Activated naive CD4-positive, alpha-beta T cell treated with anti-CD3 and anti-CD28 coated beads, Interleukin-2, amount 50 U/mL, for 24 hours (primary cell): ENCODE data around the gene PATJ.
"Not testable (repeated sequence)": the region's sequence is repeated elsewhere in the genome, so short reads cannot be mapped to it uniquely, and the experiment has no call there.

Experiments
- H3K27ac Mint-ChIP-seq: one replicate; pipeline ENCODE4 v1.8.0; 2021; ENCODE audit warnings: mild to moderate bottlenecking, mixed read lengths
- H3K27me3 Mint-ChIP-seq: one replicate; pipeline ENCODE4 v1.8.0; 2021; ENCODE audit warnings: mixed read lengths
- H3K36me3 Mint-ChIP-seq: one replicate; pipeline ENCODE4 v1.8.0; 2021; ENCODE audit warnings: mixed read lengths
- H3K4me1 Mint-ChIP-seq: one replicate; pipeline ENCODE4 v1.8.0; 2021; ENCODE audit warnings: mixed read lengths
- H3K4me3 Mint-ChIP-seq: one replicate; pipeline ENCODE4 v1.8.0; 2021; ENCODE audit warnings: mild to moderate bottlenecking, mixed read lengths
- H3K9me3 Mint-ChIP-seq: one replicate; pipeline ENCODE4 v1.8.0; 2021; ENCODE audit warnings: mixed read lengths

PATJ gene

DNA sequence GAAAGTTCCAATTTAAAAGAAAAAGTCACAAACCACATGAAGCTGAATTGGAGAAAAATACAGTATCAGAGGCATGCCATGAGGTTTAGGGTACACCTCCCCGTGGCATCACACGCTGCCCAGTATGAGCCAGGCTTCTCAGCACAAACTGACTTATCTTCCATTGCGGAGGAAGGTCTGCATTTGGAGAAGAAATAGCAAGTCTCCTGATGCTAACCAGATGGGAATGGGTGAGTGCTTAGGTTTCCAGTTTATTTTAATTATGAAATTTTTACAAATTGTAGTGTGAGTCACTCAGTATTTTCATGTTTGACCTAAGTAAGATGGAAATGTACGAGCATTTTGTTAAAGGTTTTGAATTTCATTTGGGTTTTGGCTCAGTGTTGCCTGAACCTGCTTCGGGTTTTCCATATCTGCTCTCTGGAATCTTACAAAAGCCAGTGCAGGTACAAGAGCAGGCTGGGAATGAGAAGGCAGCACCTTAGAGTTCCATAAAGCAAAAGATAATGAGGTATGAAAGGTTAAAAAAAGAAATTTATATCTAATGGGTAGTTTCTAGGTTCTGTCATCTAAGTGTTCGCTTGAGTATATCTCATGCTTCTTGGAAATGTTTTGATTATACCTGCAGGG, 213.9 kb downstream of the PATJ start:
- H3K4me3 Mint-ChIP-seq, result no peak overlapping the region
- H3K27me3 Mint-ChIP-seq, result no peaks in the 10 kb centered on the region
- no peaks in the 10 kb centered on the region for H3K36me3 Mint-ChIP-seq
- no peak overlapping the region for H3K27ac Mint-ChIP-seq
- H3K9me3 Mint-ChIP-seq, result no peaks in the 10 kb centered on the region
- H3K4me1 Mint-ChIP-seq, result no peaks in the 10 kb centered on the region

DNA sequence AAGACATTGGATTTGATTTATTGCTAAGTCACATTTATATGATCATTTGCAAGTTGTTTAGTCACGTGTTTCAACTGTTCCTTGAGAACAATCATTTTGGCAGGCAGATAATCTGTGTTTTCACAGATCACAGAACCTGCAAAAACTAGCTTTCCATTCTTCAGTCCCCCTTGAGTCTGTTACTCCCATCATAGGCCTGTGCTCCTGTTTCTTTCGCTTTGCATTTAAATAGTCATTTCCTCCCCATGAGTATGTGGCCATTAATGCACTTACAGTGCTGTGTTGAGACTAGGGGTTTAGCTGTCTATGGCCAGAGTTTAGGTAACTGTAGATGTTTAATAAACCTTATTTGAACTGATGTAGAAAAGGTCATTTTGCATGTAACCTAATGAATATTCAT, 214.5 kb downstream of the PATJ start:
- Mint-ChIP-seq H3K27me3 (no peaks in the 10 kb centered on the region), H3K27ac (no peak overlapping the region), H3K4me1 (no peaks in the 10 kb centered on the region), H3K36me3 (no peaks in the 10 kb centered on the region), H3K4me3 (no peak overlapping the region), H3K9me3 (no peaks in the 10 kb centered on the region)

DNA sequence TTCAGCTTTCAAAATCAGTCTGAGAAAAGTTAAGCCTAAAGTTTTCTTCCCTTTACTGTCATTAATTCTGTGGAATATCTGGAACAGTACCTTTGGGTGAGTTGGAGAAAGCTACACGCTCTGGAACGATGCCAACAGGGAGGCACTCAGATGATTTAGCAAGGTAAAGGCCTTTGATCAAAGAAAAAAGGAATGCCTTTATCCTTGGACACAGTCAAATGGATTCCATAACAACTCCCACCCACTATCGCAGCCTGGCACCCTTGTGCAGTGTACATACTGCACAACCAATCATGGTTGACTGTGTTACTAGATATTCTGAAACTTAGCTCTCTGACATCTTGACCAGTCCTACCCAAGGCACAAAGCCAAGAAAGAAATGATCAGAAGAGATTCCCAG, 218.7 kb downstream of the PATJ start:
- no peak overlapping the region for H3K27ac Mint-ChIP-seq
- H3K27me3 Mint-ChIP-seq, result no peaks in the 10 kb centered on the region
- no peak overlapping the region for H3K4me3 Mint-ChIP-seq
- no peaks in the 10 kb centered on the region for H3K4me1 Mint-ChIP-seq
- H3K9me3 Mint-ChIP-seq, result no peaks in the 10 kb centered on the region
- peaks cover 5% of the 10 kb centered on the region for H3K36me3 Mint-ChIP-seq

DNA sequence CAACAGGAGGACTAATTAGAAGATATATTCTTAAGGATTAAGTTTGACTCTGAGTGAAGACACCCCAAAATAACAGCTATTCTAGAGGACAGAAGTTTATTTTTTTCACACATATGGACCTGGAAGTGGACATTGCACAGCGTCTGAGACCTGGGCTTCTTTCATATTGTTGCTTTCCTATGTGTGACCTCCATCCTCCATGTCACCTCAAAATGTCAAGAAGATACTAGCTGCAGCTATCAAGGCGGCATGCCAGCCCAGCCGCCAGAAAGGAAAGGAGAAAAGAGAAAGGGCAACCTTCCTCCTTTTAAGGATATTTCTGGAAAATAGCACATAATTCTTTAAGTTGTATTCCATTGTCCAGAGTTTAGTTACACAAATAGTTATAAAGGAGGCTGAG, 220.4 kb downstream of the PATJ start:
- Mint-ChIP-seq H3K4me1 (no peaks in the 10 kb centered on the region), H3K27ac (no peak overlapping the region), H3K36me3 (peaks cover 7% of the 10 kb centered on the region), H3K4me3 (no peak overlapping the region), H3K9me3 (no peaks in the 10 kb centered on the region), H3K27me3 (no peaks in the 10 kb centered on the region)

DNA sequence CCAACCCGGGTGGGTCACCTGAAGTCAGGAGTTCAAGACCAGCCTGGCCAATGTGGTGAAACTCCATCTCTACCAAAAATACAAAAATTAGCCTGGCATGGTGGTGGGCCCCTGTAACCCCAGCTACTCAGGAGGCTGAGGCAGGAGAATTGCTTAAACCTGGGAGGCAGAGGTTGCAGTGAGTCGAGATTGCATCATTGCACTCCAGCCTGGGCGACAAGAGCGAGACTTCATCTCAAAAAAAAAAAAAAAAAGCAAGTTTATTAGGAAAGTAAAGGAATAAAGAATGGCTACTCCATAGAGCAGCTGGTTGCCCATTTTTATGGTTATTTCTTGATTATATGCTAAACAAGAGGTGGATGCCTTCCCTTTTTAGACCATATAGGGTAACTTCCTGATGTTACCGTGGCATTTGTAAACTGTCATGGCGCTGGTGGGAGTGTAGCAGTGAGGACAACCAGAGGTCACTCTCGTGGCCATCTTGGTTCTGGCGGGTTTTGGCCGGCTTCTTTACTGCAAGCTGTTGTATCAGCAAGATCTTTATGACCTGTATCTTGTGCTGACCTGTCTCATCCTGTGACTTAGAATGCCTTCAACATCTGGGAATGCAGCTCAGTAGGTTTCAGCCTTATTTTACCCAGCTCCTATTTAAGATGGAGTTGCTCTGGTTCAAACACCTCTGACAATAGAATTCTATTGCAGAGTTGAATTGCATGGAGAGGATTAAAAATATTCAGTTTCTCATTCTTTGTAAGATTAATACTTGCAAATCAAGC, 224.4 kb downstream of the PATJ start:
- not testable (repeated sequence) for H3K4me3 Mint-ChIP-seq, H3K4me1 Mint-ChIP-seq, H3K27me3 Mint-ChIP-seq, H3K27ac Mint-ChIP-seq, H3K9me3 Mint-ChIP-seq
- peaks cover 17% of the 10 kb centered on the region for H3K36me3 Mint-ChIP-seq

DNA sequence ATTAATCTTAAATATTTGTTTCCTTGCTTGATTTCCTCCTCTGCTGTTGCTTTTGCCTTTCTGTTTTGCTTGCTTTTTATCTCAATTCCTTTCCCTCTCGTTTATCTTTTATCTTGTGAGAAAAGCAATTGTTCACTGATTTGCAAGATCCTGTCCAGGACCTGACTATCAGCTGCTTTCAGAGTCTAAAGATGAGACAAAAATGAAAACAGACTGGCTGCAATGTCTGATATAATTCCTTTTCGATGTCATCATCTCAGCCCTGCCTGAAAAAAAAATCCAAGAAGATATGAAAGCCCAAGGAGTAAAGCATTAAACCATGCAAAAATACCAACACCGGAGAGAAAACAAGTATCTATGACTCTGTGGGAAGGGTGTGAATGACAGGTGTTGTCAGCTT, 225.5 kb downstream of the PATJ start:
- H3K27ac Mint-ChIP-seq, result no peak overlapping the region
- H3K4me3 Mint-ChIP-seq, result no peak overlapping the region

DNA sequence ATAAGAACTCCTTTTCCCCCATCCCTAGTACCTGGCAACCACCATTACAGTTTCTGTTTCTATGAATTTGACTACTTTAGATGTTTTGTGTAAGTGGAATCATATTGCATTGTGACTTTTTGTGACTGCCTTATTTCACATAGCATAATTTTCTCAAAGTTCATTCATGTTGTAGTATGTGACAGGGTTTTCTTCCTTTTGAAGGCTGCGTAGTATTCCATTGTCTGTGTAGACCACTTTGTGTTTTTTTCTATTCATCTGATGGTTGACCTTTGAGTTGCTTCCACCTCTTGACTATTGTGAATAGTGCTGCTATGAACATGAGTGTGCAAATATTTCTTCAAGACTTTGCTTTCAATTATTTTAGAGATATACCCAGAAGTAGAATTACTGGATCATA, 226.6 kb downstream of the PATJ start:
- H3K4me1 Mint-ChIP-seq, result no peaks in the 10 kb centered on the region
- H3K27ac Mint-ChIP-seq, result no peak overlapping the region
- H3K9me3 Mint-ChIP-seq, result no peaks in the 10 kb centered on the region
- peaks cover 16% of the 10 kb centered on the region for H3K36me3 Mint-ChIP-seq
- H3K27me3 Mint-ChIP-seq, result no peaks in the 10 kb centered on the region
- no peak overlapping the region for H3K4me3 Mint-ChIP-seq

More for the DNA sequence above, 225.5 kb downstream of the PATJ start:
- Mint-ChIP-seq H3K27me3 (no peaks in the 10 kb centered on the region), H3K36me3 (peaks cover 16% of the 10 kb centered on the region), H3K4me1 (no peaks in the 10 kb centered on the region), H3K9me3 (no peaks in the 10 kb centered on the region)

DNA sequence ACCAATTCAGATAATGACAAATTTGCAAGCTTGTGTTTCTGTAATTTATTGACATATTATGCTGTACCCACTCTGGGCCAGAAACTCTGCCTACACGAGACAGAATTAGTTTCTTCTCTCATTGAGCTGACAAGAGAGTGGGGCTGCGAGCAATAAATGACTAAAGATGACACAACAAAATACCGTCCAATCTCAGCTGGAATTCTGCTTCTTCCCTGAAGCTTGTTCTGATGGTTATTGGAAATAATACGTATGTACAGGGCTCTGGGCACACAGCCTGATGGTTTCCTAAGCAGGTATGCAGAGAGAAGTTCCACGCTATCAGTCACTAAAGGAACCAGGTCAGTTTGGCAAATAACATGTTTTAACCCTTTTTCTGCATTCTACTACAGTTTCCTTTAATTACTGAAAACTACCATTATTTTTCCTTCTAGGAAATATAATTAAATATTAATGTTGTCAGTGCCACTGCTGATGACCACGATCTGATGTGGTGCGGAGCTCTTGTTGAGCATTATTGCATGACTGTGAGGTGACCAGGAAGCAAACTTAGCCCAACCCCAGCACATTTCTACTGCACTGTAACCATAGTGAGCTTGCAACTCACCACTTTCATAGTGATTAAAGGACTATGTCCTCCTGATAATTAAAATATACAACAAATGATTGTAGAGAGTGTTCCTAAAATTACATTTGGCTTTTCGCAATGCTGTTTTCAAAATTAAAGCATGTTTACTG, 231.0 kb downstream of the PATJ start:
- Mint-ChIP-seq H3K9me3 (no peaks in the 10 kb centered on the region), H3K4me1 (no peaks in the 10 kb centered on the region), H3K27ac (no peak overlapping the region), H3K4me3 (no peak overlapping the region), H3K36me3 (peaks cover 16% of the 10 kb centered on the region), H3K27me3 (no peaks in the 10 kb centered on the region)

DNA sequence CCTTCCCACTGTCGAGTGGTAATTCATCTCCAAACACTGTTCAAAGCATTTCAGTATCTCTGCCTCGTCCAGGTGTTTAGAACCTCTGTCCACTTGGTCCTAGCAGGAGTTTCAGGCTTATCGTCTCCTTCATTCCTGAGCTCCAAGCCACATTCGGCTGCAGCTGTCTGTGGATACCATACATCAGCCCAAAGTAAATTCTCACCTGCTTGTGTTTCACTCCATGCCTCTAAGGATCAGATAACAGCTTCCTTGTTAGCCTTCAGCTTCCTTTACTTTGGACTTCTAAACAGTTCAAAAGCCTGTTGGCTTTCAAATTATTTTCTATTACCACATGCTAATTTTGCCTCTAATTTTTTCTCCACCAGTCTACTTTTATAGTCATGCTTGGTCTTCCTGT, 233.4 kb downstream of the PATJ start:
- Mint-ChIP-seq H3K27me3 (no peaks in the 10 kb centered on the region), H3K4me3 (no peak overlapping the region), H3K36me3 (peaks cover 11% of the 10 kb centered on the region), H3K9me3 (no peaks in the 10 kb centered on the region), H3K27ac (no peak overlapping the region), H3K4me1 (no peaks in the 10 kb centered on the region)

DNA sequence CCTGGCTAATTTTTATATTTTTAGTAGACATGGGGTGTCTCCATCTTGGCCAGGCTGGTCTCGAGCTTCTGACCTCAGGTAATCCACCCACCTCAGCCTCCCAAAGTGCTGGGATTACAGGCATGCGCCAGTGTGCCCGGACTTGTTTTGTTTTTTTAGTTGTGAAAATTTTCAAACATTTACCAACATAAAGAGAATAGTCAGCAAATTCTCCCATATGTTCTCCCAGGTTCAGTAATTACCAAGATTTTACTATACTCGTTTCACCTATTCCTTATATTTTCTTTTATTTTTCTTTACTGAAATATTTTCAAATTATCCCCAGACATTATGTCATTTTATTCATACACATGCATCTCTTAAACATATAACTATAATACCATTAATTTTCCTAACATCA, 234.3 kb downstream of the PATJ start:
- Mint-ChIP-seq H3K4me3 (no peak overlapping the region), H3K27me3 (no peaks in the 10 kb centered on the region), H3K36me3 (peaks cover 11% of the 10 kb centered on the region), H3K27ac (no peak overlapping the region), H3K4me1 (no peaks in the 10 kb centered on the region), H3K9me3 (no peaks in the 10 kb centered on the region)

DNA sequence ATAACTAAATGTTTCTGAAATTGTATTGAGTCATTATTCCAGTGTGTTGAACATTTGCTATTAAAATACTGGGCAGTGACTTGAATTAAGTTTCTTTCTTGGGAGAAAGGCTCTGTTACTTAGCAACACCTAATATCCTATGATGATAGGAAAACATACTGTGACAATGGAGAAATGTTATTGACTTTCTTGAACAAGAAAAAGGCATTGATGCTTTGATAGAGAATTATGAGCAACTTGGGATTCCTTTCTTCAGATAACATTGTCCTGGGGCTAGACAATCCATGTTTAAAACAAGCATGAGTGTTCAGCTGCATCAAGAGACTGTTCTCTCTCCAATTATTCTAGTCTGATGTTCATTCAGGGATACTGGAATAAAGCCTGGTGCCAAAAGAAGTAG, 236.5 kb downstream of the PATJ start:
- H3K36me3 Mint-ChIP-seq, result peaks cover 9% of the 10 kb centered on the region
- no peaks in the 10 kb centered on the region for H3K4me1 Mint-ChIP-seq
- H3K9me3 Mint-ChIP-seq, result no peaks in the 10 kb centered on the region
- no peak overlapping the region for H3K4me3 Mint-ChIP-seq
- H3K27ac Mint-ChIP-seq, result no peak overlapping the region
- no peaks in the 10 kb centered on the region for H3K27me3 Mint-ChIP-seq

DNA sequence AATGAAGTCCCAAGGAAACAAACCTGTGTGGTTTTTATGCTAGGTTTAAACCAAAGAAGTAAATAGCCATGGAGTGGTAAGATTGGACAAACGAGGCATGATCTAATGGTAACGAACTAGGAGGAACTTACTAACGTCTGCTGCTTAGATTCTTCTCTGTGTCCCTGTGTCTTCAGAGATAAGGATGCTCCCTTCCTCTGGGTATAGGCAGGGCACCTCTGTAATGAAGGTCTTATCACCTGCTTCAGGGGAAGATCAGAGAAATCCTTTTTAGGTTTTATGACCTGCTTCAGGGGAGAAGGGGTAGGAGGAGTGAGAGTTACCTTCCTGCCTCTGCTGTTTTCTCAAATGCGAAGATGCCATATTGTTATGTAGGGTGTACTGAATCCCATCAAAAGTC, 237.4 kb downstream of the PATJ start:
- Mint-ChIP-seq H3K4me3 (no peak overlapping the region), H3K9me3 (no peaks in the 10 kb centered on the region), H3K36me3 (peaks cover 9% of the 10 kb centered on the region), H3K27me3 (no peaks in the 10 kb centered on the region), H3K27ac (no peak overlapping the region), H3K4me1 (no peaks in the 10 kb centered on the region)

DNA sequence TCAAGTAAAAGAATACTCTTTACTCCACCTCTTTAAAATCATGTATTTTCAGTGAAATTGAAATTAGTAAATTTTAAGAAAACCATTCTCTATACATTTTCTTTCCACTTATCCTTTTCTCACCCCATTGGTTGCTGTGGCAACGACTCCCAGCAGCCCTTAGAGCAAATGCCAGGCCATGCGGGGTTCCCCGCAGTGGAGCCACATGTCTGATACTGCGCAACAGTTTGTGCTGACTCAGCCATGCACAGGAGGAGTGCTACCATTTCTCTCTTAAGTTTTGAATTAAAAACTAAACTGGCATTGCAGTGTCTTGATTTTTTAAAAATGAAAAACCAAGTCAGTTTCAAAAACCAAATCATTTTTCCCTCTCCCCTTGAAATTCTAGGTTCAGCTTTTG, 238.3 kb downstream of the PATJ start:
- Mint-ChIP-seq H3K27me3 (no peaks in the 10 kb centered on the region), H3K4me3 (no peak overlapping the region), H3K36me3 (peaks cover 5% of the 10 kb centered on the region), H3K4me1 (no peaks in the 10 kb centered on the region), H3K27ac (no peak overlapping the region), H3K9me3 (no peaks in the 10 kb centered on the region)

DNA sequence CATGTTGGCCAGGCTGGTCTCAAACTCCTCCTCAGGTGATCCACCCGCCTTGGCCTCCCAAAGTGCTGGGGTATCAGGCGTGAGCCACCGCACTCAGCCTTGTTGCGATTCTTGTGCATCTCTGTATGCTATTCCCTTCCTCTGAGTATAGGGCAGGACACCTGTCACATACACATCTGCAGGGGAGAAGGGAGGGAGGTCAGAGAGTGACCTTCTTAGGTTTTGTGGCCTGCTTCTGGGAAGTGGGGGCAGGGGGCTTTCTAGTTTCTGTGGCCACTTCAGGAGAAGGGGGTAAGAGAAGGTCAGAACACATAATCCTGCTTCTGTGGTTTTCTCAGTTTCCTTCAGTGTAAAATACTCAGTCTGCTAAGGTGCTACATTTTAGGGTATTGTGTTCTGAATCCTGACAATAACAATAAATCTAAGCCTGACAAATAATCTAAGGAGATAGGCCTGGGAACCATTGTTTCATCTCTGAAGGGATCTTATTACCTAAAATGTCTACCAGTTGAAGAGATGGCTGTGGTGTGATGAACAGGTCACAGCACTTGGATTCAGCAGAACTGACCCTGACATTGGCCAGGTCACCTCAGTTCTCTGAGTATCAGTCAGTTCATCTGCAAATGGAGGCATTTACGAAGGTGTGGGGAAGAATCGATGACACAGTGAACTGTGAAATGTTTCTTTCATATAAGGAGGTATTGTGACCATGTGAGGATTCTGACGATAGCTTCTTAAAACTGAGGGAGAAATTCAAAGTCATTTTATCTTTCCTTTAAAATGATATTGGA, 239.8 kb downstream of the PATJ start:
- H3K27me3 Mint-ChIP-seq, result no peaks in the 10 kb centered on the region
- no peak overlapping the region for H3K4me3 Mint-ChIP-seq
- H3K9me3 Mint-ChIP-seq, result no peaks in the 10 kb centered on the region
- H3K27ac Mint-ChIP-seq, result no peak overlapping the region
- H3K4me1 Mint-ChIP-seq, result no peaks in the 10 kb centered on the region
- peaks cover 1% of the 10 kb centered on the region for H3K36me3 Mint-ChIP-seq

DNA sequence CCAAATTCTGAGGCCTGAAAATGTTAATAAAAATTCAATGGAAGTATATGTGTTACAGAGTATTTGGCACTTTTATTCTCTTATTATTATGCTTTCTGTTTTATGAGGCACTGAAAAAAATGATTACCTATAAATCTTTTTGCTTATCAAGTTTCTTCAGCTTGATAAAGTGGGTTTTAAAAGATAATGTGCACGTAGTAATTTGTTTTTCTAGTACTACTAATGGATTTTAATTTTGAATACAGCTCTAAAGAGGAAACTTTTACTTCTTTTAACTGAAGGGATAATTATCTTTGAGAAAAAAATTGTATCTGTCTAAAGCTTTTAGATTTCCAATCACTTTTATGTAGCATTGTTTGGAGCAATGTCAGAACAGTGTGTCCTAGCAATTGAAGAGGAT, 241.0 kb downstream of the PATJ start:
- Mint-ChIP-seq H3K4me3 (no peak overlapping the region), H3K36me3 (peaks cover 4% of the 10 kb centered on the region), H3K9me3 (no peaks in the 10 kb centered on the region), H3K27me3 (no peaks in the 10 kb centered on the region), H3K4me1 (no peaks in the 10 kb centered on the region), H3K27ac (no peak overlapping the region)

DNA sequence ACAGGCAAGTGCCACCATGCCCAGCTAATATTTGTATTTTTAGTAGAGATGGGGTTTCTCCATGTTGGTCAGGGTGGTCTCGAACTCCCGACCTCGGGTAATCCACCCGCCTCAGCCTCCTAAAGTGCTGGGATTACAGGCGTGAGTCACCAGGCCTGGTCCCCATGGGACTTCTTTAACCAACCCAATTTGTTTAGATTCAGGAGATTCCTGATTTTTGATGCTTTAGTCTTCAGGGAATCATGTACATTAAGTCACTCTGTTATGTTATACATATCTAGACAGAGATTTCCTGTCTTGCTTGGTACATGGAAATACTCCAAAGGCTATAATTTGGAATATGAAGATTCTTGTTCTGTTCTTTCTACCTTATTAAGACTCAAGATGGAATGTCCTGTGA, 250.0 kb downstream of the PATJ start:
- no peak overlapping the region for H3K27ac Mint-ChIP-seq
- peaks cover 27% of the 10 kb centered on the region for H3K36me3 Mint-ChIP-seq
- no peak overlapping the region for H3K4me3 Mint-ChIP-seq
- H3K9me3 Mint-ChIP-seq, result no peaks in the 10 kb centered on the region
- no peaks in the 10 kb centered on the region for H3K27me3 Mint-ChIP-seq
- no peaks in the 10 kb centered on the region for H3K4me1 Mint-ChIP-seq
